ENCODE results near the gene NKAIN2. TPM values are rescaled to one million over a fixed set of nuclear protein-coding genes. Genes with fewer than 3 reads are reported as not detected.

The NKAIN2 gene
- total RNA-seq, 1 experiment from 2014 or later, result not detected

GRCh38 chr6:124054034-124054433, 250.4 kb downstream of the NKAIN2 start:
- no TSS peak for BruUV-seq (replicated peaks)
- no peak overlapping the region for H3K4me2 ChIP-seq (ENCODE audit: low read length)
- intact Hi-C loops (cut with micrococcal nuclease), result no loop called here

More at GRCh38 chr6:124054034-124054433, 250.4 kb downstream of the NKAIN2 start:
- RAD21 ChIA-PET (ENCODE audit: low non-redundant PET in 1 of 2, low total read pairs in 2 of 2, uncharacterized antibody in 2 of 2, unreplicated experiment in 2 of 2), result no interaction called here
- Histone ChIP-seq H2AFZ (ENCODE audit: low read depth, low read length, poor library complexity, severe bottlenecking) (no peak overlapping the region), H3K9me3 (ENCODE audit: control insufficient read depth in 1 of 2, insufficient read depth in 1 of 2, low read depth in 1 of 2, low read length in 2 of 2) (no peaks in the 10 kb centered on the region), H3K79me2 (ENCODE audit: insufficient read depth, low read length) (no peaks in the 10 kb centered on the region), H3K9me2 (ENCODE audit: insufficient read depth) (no peaks in the 10 kb centered on the region), H3K27ac (ENCODE audit: low read depth, low read length) (no peak overlapping the region), H3K4me1 (ENCODE audit: control insufficient read depth in 1 of 2, insufficient read depth in 2 of 2, low read length in 2 of 2) (no peaks in the 10 kb centered on the region), H3K27me3 (ENCODE audit: insufficient read depth, low read length) (no peaks in the 10 kb centered on the region; the same call in none of the 2 replicates), H4K20me1 (ENCODE audit: insufficient read depth) (no peaks in the 10 kb centered on the region), H3K36me3 (ENCODE audit: control insufficient read depth in 1 of 2, insufficient read depth in 2 of 2, low read length in 2 of 2) (no peaks in the 10 kb centered on the region), H3K9ac (ENCODE audit: low read length) (no peak overlapping the region), H3K4me3 (replicated peaks in 1 of 2; ENCODE audit: low read depth in 1 of 2, low read length in 2 of 2) (no peak overlapping the region)
- CTCF ChIA-PET, result no interaction called here
- DNase-seq (ENCODE audit: low read depth, low spot score) (no peak), ATAC-seq (no peak)
- TF ChIP-seq FOSL1 (IDR thresholded peaks at IDR 0.05; ENCODE audit: low read depth) (no peak), ATF3 (IDR thresholded peaks at IDR 0.05) (no peak), SRF (IDR thresholded peaks at IDR 0.05; ENCODE audit: low read depth) (no peak), ZNF274 (IDR thresholded peaks at IDR 0.05; ENCODE audit: low read depth, low read length) (no peak), CEBPB (IDR thresholded peaks at IDR 0.05; ENCODE audit: low read depth) (no peak), POLR2AphosphoS5 (IDR thresholded peaks at IDR 0.05; ENCODE audit: low read depth, low read length) (no peak), REST (IDR thresholded peaks at IDR 0.05; ENCODE audit: low read depth) (no peak), JUND (IDR thresholded peaks at IDR 0.05) (no peak), TCF7L2 (IDR thresholded peaks at IDR 0.05; ENCODE audit: borderline replicate concordance, extremely low read depth, insufficient read depth, insufficient read length) (no peak), ELF1 (IDR thresholded peaks at IDR 0.05; ENCODE audit: borderline replicate concordance, low read depth) (no peak), RAD21 (IDR thresholded peaks at IDR 0.05; ENCODE audit: low read depth) (no peak)
- POLR2A ChIA-PET, result no interaction called here
